Daoy (cell line): ENCODE measurements around the gene SNCA. TPM values are rescaled to one million over a fixed set of nuclear protein-coding genes. Genes with fewer than 3 reads are reported as not detected.

Source experiments
- DNase-seq: peaks from one replicate; pipeline ENCODE4 v3.0.0-alpha.2; 2015; ENCODE audit warnings: low read depth
- total RNA-seq: library from RNA; depleted of rRNA; stranded (reverse); fragments of >200 nt; shearing (Covaris generic); gene quantifications from 2 replicates; pipeline ENCODE4 v1.2.3, GENCODE V29; 2014; rRNA removed

The SNCA gene
- total RNA-seq, 1 experiment from 2014 or later, result 17.9 TPM

DNA sequence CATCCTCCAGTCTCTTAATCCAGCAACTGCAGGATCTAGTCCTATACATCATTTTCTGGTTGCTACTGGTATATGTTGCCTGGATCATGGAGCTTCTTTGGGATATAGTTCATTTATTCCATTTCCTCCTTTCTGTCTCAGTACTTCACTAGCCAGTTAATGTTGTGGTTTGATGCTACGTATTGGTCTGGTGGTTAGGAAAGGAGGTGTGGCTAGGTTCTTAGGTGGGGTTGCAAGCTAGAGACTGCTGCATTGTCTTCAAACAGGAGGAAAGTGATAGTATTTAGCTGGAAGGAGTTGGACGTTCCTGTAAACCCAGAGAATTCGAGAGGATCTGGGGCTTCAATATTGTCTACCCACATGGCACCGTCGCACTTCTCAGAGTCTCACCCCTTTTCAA is 129.5 kb downstream of the SNCA start:
- DNase-seq, result no peak

DNA sequence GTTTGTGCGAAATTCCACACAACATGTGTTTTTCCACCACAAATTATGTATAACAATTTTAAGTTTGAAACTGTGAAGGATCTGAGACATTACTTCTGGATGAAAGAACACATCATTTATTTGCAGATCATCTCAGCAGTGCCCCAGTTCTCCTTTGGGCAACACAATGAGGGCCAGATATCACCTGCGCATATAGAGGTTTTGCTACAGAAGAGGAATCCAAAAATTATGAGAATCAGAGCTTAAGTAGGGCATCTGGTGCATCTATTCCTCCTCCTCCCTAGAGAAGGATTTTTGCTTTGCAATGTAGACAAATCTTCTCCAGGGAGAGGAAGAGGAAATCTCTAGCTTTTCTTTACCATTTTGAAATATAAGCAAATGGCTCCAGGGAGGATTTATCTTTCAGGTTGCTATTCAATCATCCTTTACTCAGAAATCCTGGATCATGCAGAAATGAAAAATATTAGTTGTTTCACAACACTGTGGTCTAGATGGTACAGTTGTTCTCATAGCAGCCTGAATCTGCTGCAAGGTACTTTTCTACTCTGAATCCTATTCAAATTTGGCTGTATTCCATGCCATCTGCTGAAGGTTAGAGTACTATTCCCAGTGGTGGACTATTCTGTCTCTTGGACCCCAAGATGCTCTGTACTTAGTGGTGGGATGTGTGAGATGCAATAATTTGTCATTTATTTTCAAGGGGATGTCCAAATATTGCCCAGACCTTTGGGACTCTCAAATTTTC is 132.1 kb downstream of the SNCA start:
- no peak for DNase-seq

DNA sequence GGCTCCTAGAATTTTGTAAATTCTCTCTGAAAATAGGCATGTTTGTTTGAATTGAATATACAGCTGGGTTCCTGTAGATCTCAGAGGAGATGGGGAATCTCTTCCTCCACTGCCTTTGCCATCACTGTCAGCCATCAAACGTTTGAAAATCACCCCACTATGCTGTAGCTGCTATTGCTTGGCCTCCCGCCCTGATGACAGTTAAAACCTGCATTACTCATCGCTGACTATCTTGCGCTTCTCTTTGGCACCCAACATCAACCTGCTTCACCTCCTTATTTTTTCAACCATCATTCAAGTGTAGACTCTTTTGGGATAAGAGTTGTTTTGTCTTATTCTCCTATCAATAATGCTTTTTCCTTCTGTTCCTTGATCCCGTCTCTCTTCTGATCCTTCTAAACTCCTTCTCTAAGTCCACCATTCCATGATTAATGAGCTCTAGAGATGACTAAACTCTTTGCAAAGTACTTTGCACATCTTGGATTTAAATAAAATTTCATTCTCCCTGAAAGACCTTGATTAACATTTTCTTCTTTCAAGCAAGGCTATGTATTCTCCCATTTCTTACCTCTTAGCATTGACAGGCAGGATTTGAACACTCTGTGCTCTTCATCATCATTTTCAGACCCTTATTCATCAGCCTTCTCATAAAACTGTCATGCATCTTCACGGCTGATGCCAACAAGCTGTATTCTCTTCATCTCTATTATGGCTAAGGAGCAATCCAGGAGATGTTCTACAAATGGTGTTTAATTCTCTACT is 133.0 kb downstream of the SNCA start:
- DNase-seq, result peak; percentile 1

DNA sequence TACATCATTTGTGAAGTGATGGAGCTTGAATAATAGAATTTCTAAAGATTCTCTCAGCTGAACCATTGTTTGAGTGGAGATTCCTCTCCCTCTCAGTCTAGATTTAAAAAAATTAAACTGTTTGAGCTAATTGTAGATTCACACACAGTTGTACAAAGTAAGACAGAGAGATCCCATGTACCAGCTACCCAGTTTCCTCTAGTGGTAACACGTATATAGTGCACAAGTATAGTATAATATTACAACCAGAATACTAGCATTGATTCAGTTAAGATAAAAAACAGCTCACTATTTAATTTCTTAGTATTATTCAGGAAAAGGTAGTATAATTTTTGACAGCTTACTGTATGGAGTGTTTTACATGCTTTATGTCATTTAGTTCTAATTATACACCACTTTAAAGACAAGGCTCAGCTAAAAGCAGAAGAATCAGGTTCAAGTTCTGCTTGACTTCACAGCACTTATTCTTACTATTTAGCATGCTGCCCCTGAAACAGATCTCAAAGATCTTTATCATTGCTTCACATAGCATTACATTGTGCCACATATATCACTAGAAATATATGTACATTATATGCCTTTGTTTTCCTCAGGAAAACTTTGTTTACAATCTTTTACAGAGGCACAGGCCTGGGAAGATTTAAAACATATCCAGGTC is 136.1 kb downstream of the SNCA start:
- DNase-seq, result no peak

DNA sequence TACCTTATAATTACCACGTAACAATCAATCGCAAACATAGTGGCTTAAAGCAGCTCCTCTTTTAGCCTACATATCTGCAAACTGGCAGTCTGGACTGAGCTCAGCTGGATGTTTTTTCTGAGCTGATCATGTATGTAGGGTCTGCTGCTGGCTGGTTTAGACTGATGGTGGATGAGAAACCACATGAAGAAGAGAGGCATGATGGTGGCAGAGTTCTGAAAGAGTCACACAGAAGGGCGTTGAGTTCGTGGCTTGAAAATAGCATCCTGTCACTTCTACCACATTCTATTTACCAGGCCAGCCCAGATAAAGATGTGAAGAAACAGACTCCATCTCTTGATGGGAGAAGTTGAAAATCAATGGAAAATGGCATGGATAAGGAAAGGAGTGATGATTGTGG is 151.3 kb downstream of the SNCA start:
- DNase-seq, result no peak

DNA sequence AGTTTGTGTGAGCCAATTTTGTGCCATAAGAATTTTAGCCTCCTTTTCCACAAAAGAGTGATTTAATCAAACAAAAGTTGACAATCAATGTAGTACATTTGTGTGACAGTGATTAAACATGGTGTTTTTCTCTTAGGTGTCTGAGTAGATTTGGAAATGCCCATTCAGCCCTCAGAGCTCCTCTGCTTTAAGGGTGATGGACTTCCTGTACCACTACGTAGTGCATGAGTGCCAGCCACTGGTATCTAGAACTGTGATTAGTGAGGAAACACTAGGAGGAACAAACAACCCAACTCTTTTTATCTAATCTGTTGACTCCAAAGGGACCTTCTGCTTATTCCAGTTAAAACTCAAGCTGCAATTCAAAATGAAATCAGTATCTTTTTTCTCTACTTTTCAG is 151.7 kb downstream of the SNCA start:
- no peak for DNase-seq

DNA sequence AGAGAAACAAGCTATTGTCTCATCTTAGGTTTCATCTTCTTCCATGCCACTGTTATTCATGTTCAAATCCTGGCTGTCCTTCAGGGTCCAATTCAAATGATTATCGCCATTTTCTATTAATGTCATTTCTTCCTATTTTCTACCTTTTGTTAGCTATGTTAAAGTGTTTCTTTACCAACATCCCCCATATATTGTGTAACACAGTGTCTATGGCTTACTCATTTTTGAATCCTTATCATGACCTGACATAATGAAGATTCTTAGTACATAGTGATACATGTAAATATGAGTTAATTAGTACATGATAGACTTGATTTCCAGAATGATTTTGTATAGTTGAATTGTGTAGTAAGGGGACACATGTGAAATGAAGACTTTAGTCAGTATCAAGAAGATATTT is 152.4 kb downstream of the SNCA start:
- no peak for DNase-seq

DNA sequence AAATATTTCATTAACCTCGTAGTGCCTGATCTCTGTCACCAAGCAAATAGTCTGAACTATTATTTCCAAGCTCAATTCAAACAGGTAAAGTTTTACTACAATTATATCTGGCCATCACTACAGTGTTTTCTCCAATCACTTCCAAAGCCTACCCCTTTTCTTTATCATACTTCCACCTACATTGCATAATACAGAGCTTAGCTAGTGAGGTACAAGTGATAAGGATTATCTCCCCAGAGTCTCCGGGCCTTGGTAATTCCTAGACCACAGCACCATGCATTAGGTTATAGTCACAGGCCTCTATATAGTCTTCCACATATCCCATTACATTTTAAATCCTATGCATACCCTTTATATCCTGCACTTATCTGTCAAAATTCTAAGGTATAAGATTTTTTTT is 154.2 kb downstream of the SNCA start:
- no peak for DNase-seq

DNA sequence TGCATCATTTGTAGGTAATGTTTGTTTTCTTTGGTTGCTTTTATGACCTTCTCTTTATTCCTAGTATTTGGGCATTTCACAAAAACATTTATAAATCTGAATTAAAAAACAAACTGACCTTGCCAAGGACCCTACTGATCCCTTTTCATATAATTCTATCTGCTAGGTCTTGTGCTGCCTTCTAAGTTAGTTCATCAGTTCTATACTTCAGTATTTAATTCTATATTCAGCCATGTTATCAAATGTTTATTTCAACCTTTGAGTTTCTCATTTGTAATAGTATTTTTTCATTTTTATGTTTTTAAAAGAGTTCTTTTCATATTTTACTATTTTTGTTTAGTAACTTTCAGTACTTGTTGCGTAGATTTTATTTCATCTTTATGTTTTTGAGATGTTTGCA is 155.3 kb downstream of the SNCA start:
- no peak for DNase-seq

DNA sequence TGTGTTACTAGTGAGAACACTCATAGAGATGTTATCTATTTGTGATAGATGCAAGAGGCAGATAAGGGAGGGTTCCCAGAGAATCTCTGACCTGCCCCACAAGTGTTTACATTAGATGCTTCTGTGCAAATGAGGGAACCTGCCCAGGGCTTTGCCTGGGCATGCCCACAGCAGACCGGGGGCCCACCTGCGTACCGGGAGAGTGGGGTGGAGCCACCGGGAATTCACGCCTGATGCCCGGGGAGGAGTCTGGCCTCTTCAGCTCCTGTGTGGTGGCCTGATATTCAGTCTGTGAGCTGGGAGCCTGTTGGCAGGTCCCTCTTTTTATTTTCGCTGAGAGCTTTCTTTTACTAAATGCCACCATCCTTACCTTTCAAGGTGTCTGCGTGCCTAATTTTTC is 155.7 kb downstream of the SNCA start:
- DNase-seq, result no peak

DNA sequence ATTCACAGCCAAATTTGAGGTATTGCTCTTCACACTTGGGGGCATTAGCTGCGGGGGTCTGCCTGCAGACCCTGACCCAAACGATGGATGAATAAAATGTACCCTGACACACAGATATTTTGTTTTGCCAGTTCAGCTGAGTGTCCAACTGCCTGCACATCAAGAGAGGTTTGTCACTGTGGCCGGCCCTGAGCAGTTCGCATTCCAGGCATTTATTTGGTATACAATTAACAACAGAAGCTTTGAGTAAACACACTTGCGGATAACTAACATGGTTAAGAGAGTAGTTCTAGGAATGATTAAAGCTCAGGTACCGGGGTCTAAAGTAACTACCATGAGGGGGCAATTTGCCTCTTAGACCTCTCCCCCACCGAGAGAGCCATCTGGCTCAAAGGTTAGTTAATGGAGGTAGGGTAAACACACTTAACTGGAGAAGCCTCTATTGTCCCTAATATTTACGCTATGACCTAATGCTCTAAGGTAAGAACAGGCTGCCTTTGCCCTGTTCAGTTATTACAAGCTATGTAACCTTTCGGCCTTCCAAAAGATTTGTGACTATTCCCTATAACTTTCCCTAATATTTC is 162.0 kb downstream of the SNCA start:
- no peak for DNase-seq

Other genes starting within 250 kb of the SNCA start
- not detected in 2 replicates for gene MMRN1, start 57.7 kb upstream of the SNCA start, total RNA-seq